KOPT-K1 (cell line): ENCODE measurements around the gene VRK3.

Experiments
- H3K27ac ChIP-seq: fragments of 200-600 bp; sonication (generic); 2 replicates; pipeline ENCODE4 v1.5.1; 2016; ENCODE audit warnings: antibody characterized with exemption, mild to moderate bottlenecking, low read depth, low read length; ENCODE audit not compliant: poor library complexity, severe bottlenecking
- H3K36me3 ChIP-seq: fragments of 200-600 bp; sonication (generic); 2 replicates; pipeline ENCODE4 v1.5.1; 2017; ENCODE audit warnings: antibody characterized with exemption, mild to moderate bottlenecking, low read length, moderate library complexity; ENCODE audit not compliant: insufficient read depth
- H3K9me3 ChIP-seq: fragments of 200-600 bp; sonication (generic); 2 replicates; pipeline ENCODE4 v1.5.1; 2017; ENCODE audit warnings: antibody characterized with exemption, low read length, mild to moderate bottlenecking; ENCODE audit not compliant: insufficient read depth, poor library complexity, severe bottlenecking

VRK3 gene

GRCh38 chr19:50007947-50008346 lies 17.2 kb downstream of the VRK3 start:
- peaks cover 78% of the 10 kb centered on the region for H3K36me3 ChIP-seq
- no peak overlapping the region for H3K27ac ChIP-seq
- no peaks in the 10 kb centered on the region for H3K9me3 ChIP-seq

GRCh38 chr19:50007170-50007569 lies 18.0 kb downstream of the VRK3 start:
- Histone ChIP-seq H3K27ac (no peak overlapping the region), H3K36me3 (peaks cover 80% of the 10 kb centered on the region)

GRCh38 chr19:50005428-50005827 lies 19.7 kb downstream of the VRK3 start:
- no peaks in the 10 kb centered on the region for H3K9me3 ChIP-seq
- H3K27ac ChIP-seq = no peak overlapping the region
- peaks cover 92% of the 10 kb centered on the region for H3K36me3 ChIP-seq

More at GRCh38 chr19:50007170-50007569, 18.0 kb downstream of the VRK3 start:
- H3K9me3 ChIP-seq = no peaks in the 10 kb centered on the region

GRCh38 chr19:50003810-50004419 lies 21.3 kb downstream of the VRK3 start:
- H3K27ac ChIP-seq = no peak overlapping the region
- H3K9me3 ChIP-seq = no peaks in the 10 kb centered on the region
- H3K36me3 ChIP-seq = peaks cover 92% of the 10 kb centered on the region

GRCh38 chr19:50003254-50003788 lies 21.9 kb downstream of the VRK3 start:
- no peaks in the 10 kb centered on the region for H3K9me3 ChIP-seq
- peaks cover 91% of the 10 kb centered on the region for H3K36me3 ChIP-seq
- no peak overlapping the region for H3K27ac ChIP-seq

GRCh38 chr19:50002386-50002960 lies 22.7 kb downstream of the VRK3 start:
- peaks cover 89% of the 10 kb centered on the region for H3K36me3 ChIP-seq
- no peaks in the 10 kb centered on the region for H3K9me3 ChIP-seq
- no peak overlapping the region for H3K27ac ChIP-seq

- Histone ChIP-seq H3K36me3 (peaks cover 87% of the 10 kb centered on the region), H3K27ac (no peak overlapping the region), H3K9me3 (no peaks in the 10 kb centered on the region)
Observed at GRCh38 chr19:50001775-50002174, 23.4 kb downstream of the VRK3 start.

- H3K9me3 ChIP-seq = no peaks in the 10 kb centered on the region
- H3K27ac ChIP-seq = no peak overlapping the region
- peaks cover 87% of the 10 kb centered on the region for H3K36me3 ChIP-seq
Observed at GRCh38 chr19:50000841-50001557, 24.2 kb downstream of the VRK3 start.

- H3K9me3 ChIP-seq = no peaks in the 10 kb centered on the region
- peaks cover 85% of the 10 kb centered on the region for H3K36me3 ChIP-seq
- H3K27ac ChIP-seq = no peak overlapping the region
Observed at GRCh38 chr19:50000038-50000840, 24.9 kb downstream of the VRK3 start.

- peaks cover 87% of the 10 kb centered on the region for H3K36me3 ChIP-seq
- no peaks in the 10 kb centered on the region for H3K9me3 ChIP-seq
- H3K27ac ChIP-seq = no peak overlapping the region
Observed at GRCh38 chr19:49999371-50000010, 25.7 kb downstream of the VRK3 start.

GRCh38 chr19:49997709-49998108 lies 27.5 kb downstream of the VRK3 start:
- H3K27ac ChIP-seq = no peak overlapping the region
- H3K36me3 ChIP-seq = peaks cover 86% of the 10 kb centered on the region
- H3K9me3 ChIP-seq = no peaks in the 10 kb centered on the region

- no peak overlapping the region for H3K27ac ChIP-seq
- no peaks in the 10 kb centered on the region for H3K9me3 ChIP-seq
- peaks cover 81% of the 10 kb centered on the region for H3K36me3 ChIP-seq
Observed at GRCh38 chr19:49988433-49988832, 36.7 kb downstream of the VRK3 start.

GRCh38 chr19:49988007-49988406 lies 37.2 kb downstream of the VRK3 start:
- Histone ChIP-seq H3K27ac (no peak overlapping the region), H3K36me3 (peaks cover 76% of the 10 kb centered on the region), H3K9me3 (no peaks in the 10 kb centered on the region)

GRCh38 chr19:49987159-49987698 lies 37.9 kb downstream of the VRK3 start:
- Histone ChIP-seq H3K36me3 (peaks cover 70% of the 10 kb centered on the region), H3K9me3 (no peaks in the 10 kb centered on the region), H3K27ac (no peak overlapping the region)
